NCI-H526 (cell line): ENCODE measurements around the gene ST3GAL3.

Experiments
- DNase-seq, 2 experiments: peaks; one replicate each; lab custom pipeline; 2025; lab: John Stamatoyannopoulos, UW

The ST3GAL3 gene

DNA sequence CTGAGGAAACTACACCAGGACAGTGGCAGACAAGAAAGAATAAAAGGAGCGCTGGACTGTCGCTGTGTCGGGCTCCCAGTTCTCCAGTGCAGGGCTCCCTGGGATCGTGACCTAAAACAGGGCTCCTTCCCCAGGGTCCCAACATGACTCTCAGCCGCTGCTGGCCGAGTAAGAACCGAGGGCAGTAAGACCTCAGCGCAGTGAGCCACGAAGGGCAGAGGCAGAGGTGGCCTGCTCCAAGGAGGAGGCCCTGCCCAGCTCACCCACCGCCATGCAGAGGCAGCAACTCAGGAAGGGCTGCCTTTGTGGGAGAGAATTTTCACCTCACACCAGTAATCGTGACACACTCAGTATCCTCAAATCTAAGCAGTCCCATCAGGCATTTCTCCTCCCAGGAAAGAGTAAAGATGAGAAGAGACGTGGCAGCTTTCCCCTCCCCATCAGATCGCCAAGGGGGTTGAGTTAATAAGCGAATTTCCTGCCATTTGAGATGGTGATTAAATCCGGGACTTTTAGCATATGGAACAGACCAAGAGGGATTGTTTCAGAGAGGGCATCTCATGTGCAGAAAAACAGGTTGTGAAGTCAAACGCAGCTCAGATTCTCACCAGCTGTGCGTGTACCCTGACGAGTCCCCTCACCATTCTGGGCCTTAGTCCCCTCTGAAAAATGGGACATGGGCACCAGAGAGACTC lies 206.5 kb downstream of the ST3GAL3 start:
- no peak for DNase-seq

DNA sequence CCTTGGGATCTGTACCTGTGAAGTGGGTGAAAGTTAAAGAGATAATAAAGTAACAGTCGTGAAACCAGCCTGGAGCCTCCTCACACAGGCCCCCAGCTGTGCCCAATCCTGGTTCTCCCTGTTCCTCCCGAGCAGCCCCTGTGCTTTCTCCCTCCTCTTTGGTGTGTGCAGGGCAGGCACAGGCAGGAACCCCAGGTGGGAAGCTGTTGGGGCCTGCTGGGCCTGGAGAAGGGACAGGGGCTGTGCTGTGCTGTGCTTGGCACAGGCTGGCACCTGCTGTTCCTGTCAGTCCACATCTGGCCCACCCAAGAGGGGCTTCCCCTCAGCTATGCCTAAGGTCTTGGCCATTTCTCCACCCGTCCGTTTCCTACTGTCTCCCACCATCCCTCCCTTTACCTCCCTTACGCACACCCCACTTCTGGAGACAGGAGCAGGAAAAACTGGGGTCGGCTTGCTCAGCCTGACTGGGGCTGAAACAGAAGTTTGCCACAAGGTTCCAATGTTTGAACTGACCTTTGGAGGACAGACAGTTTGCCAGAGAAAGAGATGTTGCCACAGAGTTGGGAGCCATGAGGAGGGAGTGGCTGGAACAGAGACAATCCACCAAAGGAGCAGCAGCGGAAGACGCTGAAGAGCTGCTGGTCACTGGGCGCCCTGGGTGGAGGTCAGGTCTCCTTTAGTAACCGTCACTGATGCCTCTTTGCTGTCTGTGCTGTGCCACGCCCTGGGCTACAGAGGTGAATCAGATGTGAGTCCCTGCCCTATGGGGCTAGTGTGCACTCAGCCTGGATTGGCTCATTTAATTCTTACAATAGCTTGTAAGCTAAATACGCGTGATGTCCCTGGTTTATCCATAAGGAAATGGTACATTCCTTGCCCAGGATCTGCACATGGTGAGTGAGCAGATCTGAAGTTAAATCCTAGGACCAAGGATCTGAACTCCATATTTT lies 207.5 kb downstream of the ST3GAL3 start:
- no peak for DNase-seq

DNA sequence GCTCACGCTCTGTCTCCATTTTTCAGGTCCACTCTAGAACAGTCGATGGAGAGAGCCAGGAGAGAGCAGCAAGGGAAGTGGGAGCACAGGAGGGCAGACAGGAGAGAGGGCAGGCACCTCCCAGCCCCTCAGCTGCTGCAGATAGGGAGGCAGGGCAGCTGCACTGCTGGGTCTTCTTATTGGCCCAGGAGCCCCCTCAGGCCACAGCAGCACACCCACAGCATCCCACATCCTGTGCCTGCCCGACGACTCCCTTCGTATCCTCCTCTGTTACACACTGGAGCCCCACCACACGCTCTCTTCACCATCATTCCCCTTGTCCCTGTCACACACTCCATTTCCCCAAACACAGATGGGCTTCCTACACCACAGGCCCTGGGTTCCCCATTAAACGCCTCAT lies 212.6 kb downstream of the ST3GAL3 start:
- DNase-seq: no peak

DNA sequence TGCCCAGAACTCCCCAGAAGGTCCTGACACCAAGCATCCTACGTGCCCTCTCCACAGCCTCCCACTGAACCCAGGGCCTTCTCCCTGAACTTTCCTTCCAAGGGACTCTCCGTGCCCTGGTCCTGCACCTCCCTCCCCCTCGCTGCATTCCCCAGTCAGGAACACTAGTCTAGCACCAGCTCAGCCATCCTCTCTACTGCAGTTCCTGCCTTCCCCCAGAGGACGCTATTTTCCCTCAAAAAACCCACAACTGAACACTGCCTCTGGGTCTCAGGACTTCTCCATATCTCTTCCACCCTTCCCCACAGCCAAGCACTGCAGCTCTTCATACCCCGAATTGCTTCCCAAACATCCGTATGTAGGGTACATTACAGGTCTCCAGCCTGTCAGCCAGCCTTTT lies 213.7 kb downstream of the ST3GAL3 start:
- DNase-seq: no peak

DNA sequence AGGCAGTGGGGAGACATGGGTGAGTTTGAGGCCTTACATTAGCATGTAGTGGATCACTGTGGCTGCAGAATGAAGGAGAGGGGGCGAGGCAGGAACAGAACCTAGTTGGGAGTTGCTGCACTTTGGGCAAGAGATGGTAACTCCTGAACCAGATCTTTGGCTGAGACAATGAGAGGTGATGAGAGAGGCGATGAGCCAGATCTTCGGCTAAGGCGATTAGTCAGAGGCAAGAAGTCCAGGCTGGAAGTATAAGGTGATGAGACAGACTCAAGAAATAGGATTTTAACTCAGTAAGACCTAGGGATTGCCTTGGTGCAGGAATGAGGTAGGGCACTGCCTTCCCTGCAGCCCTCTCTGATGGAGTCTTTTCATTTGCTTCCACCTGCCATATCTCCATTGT lies 217.2 kb downstream of the ST3GAL3 start:
- no peak for DNase-seq

DNA sequence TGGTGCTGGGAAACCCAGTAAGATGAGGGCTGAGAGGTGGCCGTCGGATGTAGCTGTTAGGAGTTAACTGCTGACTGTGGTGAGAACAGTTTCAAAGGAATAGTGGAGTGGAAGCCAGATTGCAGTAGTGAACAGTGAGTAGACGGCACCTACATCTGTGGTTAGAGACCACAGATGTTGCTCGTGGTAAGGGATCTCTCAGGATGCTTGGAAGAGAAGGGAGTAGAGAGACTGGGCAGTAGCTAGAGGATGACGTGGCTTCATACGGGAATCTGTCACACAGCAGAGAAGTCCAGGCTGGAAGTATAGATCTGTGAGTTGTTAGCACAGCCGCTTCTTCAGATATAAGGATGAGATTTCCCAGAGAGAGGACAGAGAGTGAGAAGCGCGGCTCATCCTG lies 218.5 kb downstream of the ST3GAL3 start:
- no peak for DNase-seq

DNA sequence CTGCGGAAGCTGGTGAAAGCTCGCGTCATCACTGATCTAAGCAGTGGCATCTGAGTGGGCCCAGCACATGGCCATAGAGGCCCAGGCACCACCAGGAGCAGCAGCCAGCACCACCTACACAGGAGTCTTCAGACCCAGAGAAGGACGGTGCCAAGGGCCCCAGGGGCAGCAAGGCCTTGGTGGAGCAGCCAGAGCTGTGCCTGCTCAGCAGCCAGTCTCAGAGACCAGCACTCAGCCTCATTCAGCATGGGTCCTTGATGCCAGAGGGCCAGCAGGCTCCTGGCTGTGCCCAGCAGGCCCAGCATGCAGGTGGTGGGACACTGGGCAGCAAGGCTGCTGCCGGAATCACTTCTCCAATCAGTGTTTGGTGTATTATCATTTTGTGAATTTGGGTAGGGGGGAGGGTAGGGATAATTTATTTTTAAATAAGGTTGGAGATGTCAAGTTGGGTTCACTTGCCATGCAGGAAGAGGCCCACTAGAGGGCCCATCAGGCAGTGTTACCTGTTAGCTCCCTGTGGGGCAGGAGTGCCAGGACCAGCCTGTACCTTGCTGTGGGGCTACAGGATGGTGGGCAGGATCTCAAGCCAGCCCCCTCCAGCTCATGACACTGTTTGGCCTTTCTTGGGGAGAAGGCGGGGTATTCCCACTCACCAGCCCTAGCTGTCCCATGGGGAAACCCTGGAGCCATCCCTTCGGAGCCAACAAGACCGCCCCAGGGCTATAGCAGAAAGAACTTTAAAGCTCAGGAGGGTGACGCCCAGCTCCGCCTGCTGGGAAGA lies 223.0 kb downstream of the ST3GAL3 start:
- peak; percentile 41 to 77 for DNase-seq

DNA sequence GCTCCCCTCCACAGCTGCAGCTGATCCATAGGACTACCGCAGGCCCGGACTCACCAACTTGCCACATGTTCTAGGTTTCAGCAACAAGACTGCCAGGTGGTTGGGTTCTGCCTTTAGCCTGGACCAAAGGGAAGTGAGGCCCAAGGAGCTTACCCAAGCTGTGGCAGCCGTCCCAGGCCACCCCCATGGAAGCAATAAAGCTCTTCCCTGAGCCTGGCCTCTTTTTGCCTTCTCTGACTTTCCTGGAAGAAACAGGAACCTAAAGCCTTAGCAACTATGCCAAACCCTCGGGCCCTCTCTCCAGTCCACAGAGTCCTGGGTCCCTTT lies 223.6 kb downstream of the ST3GAL3 start:
- DNase-seq: no peak

DNA sequence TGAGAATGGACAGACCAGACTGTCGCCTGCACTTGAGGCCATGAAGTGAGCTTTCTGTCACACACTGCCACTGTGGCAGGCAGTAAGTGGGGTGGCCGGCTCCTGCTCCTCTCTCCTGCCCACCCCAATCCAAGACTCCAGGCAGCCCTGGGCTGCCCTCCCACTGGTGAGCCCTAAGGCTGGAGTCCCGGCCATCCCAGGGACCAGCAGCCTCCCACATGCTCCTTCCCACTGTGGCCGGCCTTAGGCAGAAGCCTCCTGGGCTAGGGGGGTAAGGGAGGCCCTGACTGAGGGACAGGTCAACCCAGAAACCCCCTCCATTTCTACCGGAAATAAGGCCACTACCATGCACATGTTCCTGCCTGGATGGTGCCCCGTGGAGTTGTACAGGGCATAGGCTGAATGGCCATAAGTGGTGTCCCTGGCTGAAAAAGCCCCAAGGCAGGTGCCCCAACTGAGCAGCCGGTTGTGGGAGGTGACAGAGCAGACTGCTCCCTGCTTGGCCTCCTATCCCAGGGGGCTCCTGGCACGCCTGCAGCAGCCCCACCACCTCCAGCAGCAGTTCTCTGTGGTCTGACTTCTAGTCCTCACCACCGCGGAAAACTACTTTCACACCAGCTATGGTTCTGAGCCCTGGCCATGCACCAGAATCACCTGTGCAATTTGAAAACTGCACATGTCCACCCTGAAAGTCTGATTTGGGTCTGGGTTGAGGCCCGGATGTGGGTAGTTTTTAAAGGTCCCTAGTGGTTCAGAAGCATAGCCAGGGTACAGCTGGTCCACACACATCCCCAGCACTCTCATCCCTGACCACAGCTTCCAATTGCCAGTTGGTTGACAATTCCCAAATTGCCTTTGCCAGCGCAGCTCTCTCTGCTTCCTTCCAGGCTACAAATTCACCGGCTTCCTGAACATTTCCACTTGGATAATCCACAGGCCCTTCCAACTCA lies 224.7 kb downstream of the ST3GAL3 start:
- DNase-seq: no peak

DNA sequence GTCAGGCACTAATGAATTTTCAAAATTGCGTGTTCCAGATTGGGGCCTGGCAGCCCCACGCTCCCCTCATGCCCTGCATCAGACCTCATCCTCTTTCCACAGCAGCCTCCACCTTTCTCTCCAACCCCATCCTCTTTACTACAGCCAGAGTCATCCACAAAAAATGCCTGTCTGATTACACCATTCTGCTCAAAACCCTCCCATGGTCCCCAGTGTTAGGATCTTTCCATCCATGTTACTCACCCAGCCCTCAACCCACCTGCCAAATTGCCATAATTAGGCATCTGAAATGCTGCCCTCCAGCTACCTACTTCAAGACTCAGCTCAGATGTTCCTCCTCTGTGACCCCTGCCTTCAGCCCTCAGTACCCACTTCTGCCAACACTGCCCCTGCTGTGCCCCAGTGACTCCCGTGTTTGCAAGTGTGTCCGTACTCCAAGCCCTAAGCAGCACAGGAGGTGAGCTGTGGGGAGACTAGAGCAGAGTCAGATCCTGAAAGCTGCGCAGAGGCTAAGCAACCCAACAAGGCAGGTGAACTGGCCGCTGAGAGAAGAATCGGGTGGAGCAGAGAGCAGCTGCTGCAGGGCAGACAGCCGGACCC lies 225.6 kb downstream of the ST3GAL3 start:
- peak; percentile 47 to 87 for DNase-seq

DNA sequence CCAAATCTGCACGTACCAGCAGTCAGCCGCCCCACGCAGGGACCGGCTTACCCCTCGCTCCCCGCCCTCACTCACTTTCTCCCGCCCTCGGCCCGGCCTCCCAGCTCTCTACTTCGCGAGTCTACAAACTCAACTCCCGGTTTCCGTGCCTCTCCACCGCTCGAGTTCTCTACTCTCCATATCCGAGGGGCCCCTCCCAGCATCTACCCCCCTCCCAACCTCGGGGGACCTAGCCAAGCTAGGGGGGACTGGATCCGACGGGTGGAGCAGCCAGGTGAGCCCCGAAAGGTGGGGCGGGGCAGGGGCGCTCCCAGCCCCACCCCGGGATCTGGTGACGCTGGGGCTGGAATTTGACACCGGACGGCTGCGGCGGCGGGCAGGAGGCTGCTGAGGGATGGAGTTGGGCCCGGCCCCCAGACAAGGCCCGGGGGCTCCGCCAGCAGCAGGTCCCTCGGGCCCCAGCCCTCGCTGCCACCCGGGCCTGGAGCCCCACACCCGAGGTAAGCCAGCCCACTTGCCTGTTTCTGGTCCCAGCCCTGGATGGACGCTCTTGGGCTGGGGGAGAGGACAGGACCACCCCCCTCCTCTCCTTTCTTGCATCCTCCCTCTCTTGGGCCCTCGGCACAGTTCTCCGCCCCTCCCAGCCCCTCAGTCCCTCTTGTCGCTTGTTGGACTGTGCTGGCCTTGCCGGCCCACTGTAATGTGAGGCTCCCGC lies 226.2 kb downstream of the ST3GAL3 start, which contains the start of gene ARTN:
Gene ARTN, plus strand, starts transcription at position 416 of the 715 bp plus-strand sequence. CDS start 1,856 bp downstream, outside the sequence.
- DNase-seq: peak; percentile 47 to 88

DNA sequence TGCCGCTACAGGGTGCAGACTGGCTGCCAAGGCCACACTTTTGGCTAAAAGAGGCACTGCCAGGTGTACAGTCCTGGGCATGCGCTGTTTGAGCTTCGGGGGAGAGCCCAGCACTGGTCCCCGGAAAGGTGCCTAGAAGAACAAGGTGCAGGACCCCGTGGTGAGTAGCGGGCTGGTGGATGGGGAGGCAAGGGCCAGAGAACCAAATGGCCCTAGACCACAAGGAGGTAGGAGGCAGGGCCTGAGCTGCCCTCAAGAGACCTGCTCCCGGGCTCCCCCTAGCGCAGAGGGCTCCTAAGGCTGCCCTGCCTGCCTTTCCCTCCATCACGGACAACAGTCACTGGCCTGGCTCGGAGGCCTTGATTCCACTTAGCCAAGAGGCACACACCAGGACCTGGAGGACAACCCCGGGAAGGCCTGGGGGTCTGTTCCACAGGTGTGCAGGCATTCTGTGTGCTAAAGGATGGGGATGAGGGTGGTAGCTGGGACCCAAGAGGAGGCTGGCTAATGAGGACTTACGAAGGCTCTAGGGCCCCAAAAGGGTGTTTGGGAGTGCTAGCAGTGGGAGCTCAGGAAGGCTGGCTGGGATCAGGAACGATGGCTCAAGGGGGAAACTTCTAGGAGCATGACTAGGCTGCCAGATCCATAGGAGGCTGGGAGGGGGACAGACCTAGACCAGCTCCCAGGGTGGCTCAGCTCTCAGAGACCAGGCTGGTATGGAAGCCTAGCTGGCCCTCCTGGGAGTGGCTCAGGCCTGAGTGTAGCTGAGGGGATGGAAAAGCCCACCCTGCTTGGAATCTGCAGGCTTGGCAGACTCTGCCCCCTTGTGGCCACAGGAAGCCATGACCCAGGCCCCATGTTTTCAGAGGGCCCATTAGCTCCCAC lies 227.0 kb downstream of the ST3GAL3 start:
- peak; percentile 75 to 93 for DNase-seq

DNA sequence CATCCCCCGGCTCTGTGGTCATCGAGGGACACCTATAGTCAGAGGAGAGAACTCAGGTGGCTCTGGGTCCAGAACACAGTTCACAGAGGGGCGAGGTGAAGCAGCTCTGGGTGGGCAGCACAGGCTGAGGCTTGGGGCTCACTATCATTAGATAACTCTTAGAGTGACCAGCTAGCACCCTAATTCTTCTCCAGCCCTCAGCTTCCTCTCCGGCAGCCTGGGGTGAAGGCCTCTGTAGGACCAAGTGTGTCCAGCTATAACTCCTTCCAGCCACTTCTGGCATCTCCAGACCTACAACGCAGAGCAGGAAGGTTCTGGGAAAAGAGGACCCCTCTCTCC lies 227.6 kb downstream of the ST3GAL3 start:
- DNase-seq: no peak

DNA sequence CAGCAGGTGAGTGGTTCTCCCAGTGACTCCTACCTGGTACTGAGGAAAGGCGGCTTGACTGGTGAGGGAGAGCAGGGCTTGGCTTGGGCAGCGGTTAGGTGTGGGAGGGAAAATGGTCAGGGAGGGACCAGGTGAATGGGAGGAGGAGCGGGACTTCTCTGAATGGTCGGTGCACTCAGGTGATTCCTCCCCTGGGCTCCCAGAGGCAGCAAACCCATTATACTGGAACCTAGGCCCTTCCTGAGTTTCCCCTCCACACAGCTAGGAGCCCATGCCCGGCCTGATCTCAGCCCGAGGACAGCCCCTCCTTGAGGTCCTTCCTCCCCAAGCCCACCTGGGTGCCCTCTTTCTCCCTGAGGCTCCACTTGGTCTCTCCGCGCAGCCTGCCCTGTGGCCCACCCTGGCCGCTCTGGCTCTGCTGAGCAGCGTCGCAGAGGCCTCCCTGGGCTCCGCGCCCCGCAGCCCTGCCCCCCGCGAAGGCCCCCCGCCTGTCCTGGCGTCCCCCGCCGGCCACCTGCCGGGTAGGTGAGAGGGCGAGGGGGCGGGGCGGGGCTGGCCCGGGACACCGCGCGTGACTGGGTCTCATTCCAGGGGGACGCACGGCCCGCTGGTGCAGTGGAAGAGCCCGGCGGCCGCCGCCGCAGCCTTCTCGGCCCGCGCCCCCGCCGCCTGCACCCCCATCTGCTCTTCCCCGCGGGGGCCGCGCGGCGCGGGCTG lies 228.5 kb downstream of the ST3GAL3 start:
- peak; percentile 86 to 93 for DNase-seq

DNA sequence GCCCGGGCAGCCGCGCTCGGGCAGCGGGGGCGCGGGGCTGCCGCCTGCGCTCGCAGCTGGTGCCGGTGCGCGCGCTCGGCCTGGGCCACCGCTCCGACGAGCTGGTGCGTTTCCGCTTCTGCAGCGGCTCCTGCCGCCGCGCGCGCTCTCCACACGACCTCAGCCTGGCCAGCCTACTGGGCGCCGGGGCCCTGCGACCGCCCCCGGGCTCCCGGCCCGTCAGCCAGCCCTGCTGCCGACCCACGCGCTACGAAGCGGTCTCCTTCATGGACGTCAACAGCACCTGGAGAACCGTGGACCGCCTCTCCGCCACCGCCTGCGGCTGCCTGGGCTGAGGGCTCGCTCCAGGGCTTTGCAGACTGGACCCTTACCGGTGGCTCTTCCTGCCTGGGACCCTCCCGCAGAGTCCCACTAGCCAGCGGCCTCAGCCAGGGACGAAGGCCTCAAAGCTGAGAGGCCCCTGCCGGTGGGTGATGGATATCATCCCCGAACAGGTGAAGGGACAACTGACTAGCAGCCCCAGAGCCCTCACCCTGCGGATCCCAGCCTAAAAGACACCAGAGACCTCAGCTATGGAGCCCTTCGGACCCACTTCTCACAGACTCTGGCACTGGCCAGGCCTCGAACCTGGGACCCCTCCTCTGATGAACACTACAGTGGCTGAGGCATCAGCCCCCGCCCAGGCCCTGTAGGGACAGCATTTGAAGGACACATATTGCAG lies 229.3 kb downstream of the ST3GAL3 start:
- DNase-seq: peak; percentile 47 to 88

DNA sequence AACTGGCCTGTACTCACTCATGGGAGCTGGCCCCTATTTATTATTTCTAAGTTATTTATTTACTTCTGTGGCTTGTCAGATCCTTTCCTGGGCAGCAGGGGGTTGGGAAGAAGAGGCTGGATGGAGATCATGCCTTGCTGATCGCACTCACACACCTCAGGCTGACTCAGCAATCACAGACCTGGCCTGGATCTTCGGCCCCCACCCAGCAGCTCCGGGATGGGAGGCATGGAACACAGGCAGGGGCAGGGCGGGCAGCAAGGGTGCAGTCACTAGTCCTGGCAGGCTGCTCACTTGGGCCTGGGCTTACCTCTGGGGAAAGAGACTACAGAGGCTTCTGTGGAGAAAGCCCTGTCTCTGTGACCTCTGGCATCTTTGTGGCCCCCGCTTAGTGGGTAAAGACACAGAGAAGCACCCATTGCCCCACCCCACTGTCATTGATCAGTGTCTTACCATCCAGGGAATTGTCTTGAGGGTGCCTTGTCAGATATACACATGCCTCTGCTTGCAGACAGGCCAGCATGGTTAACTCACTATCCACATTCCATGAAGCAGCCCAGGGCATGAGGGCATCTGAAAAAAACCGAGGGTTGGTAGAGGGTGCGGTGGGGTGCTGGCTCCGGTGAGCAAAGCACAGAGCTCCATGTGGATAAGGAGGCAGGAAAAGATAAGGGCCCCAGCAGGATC lies 230.0 kb downstream of the ST3GAL3 start:
- no peak for DNase-seq

DNA sequence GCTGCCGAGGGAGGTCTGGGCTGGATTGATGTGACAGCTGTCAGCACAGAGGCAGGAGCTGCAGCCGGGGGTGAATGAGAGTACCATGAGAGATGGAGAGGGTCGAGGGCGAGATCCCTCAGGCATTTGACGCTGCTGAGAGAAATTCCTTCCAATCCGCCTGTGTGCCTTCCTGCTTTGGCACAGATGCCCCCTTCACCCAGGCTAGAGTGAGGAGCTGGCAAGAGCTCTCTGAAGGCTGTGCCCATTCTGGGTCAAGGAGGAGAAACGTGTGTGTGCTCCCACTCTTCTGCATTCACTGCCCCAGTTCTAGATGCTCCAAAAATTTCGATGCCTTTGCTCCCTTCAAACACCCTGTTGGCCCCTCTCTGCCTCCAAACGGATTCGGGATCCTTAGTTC lies 231.0 kb downstream of the ST3GAL3 start:
- DNase-seq: no peak
